C4-2B (cell line): ENCODE results near the gene PCLAF.

Experiments used
- H3K27ac ChIP-seq: fragments of 450-650 bp; 2 replicates; pipeline ENCODE4 v1.5.1; 2017
- CTCF ChIP-seq: fragments of 450-650 bp; conservative IDR thresholded peaks from 2 replicates; pipeline ENCODE4 v1.5.1; 2017; ENCODE audit warnings: mild to moderate bottlenecking
- ZFX ChIP-seq: fragments of 450-650 bp; IDR thresholded peaks from 2 replicates; pipeline ENCODE4 v1.6.1; 2017

The PCLAF gene, protein sequence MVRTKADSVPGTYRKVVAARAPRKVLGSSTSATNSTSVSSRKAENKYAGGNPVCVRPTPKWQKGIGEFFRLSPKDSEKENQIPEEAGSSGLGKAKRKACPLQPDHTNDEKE

GRCh38 chr15:64381000-64381751 lies at the start of gene PCLAF:
PCLAF (minus strand) TSS chr15:64381441; CDS start chr15:64381371, 70 bp downstream.
- TF ChIP-seq CTCF (no peak), ZFX (no peak)
- H3K27ac ChIP-seq = peak within 1 kb of the TSS; percentile 76

DNA sequence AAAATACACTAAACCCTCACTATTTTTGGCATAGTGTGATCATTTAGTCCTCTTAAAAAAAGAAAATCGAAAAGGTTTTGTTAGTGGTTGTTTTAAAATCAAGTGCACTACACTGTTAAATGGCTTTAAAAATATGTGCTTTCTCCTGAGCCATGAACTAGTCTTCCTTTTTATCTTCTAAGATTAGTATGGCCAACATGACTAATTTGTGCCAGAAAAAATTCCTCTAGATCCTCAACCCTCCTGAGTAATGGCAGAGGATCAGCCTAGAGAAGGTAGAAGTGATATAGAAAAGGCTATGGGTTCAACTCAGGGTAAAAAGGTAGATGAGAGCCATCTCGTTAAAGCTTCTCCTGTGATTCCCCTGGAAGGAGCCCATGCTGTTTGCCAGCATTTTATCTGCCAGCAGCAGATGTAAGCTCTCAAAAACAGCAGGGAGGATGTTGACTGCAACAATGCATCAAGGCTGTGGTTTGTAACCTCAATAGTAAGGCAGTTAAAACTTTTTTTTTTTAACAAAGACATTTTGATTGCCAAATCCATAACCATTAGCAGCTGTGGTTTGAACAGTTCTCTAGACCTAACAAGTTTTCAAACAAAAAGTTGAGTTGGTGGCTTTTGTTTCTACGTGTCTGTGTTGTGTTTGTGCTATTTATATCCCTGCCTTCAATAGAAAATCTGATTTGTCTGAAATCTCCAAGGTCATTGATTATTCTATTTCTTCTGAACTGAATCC lies 48.9 kb upstream of the PCLAF start:
- no peak for TF ChIP-seq ZFX
- TF ChIP-seq CTCF = no peak
- no peak overlapping the region for H3K27ac ChIP-seq

- TF ChIP-seq ZFX = no peak
- TF ChIP-seq CTCF = no peak
- no peak overlapping the region for H3K27ac ChIP-seq
Observed at GRCh38 chr15:64429448-64429847, 48.2 kb upstream of the PCLAF start.

DNA sequence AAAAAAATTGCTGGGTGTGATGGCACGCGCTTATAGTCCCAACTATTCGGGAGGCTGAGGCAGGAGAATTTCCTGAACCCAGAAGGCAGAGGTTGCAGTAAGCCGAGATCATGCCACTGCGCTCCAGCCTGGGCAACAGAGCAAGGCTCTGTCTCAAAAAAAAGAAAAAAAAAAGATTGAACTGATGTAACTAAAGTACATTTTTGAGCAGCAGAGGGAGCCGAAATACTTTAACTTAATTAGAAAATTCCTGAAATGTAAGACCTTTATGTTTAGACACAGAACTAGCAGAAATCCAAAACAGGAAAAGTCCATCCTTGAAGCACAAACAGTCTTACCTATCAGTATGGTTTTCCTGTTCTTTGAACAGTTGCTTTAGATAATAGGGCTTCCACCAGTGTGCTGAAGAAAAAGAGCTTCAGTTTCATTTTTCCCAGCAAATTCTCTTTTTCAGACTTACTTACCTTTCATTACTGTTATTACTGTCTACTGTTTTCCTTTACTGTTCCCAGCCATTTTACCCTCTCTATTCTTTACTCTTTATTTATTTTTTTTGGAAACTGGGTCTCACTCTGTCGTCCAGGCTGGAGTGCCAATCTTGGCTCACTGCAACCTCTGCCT lies 45.7 kb upstream of the PCLAF start:
- H3K27ac ChIP-seq = no peak overlapping the region
- no peak for TF ChIP-seq ZFX
- TF ChIP-seq CTCF = peak; percentile 35

DNA sequence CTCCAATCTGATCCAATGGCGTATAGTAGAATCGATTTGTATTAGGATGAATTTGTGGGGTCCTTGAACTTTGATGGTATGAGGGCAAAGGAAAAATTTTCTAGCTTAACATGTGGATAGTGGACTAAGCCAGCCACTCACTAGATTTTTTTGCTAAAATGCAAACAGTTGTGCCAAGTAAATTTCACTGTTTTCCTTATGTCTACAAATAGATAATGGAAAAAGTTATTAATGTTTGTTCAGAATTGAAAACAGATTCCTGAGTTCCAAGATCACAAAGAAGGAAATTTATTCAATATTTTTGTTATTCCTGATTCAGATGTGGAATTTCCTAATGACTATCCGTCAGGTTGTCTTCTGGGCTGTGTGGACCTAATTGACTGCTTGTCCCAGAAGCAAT lies 44.0 kb upstream of the PCLAF start:
- no peak overlapping the region for H3K27ac ChIP-seq
- TF ChIP-seq CTCF = no peak
- no peak for TF ChIP-seq ZFX

DNA sequence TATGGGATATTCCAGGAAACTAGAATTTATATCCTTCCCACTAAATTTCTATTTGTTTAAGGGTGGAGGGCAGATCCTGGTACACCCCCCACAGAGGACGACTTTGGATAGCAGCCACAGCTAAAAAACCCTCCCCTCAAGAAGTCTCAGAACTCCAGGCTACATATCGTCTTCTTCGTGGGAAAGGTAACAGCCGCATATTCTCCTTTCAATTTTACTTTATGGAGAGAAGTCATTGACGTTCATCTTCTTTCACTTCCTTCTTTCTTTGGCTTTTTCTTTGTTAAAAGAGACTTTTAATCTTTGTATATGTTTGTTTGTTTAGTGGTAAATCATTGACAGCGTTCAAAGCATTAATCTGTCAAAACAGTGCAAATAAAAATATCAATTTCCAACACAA lies 42.7 kb upstream of the PCLAF start:
- no peak overlapping the region for H3K27ac ChIP-seq

More for the DNA sequence above, 42.7 kb upstream of the PCLAF start:
- TF ChIP-seq CTCF = no peak
- no peak for TF ChIP-seq ZFX
